SK-N-SH (cell line): Measurements from ENCODE around the gene IL1R2. TPM values are rescaled to one million over a fixed set of nuclear protein-coding genes. Genes with fewer than 3 reads are reported as not detected.

Experiments used
- CTCF ChIA-PET: fragments of 300-600, 350-600 bp; formaldehyde crosslinking; extraction: SDS; loops from one replicate; lab custom pipeline; 2021; lab: Yijun Ruan, JAX
- POLR2A ChIA-PET: fragments of 350-600 bp; sonication (Branson Sonifier 250); formaldehyde crosslinking; extraction: SDS; loops from one replicate; lab custom pipeline; 2020; ENCODE audit warnings: antibody characterized with exemption, inconsistent platforms; lab: Yijun Ruan, JAX
- DNase-seq: peaks from one replicate; pipeline ENCODE4 v3.0.0; 2012
- H2AFZ ChIP-seq: fragments of 200-600 bp; sonication (generic); 2 replicates; pipeline ENCODE4 v1.8.1; 2016; ENCODE audit warnings: antibody characterized with exemption, mild to moderate bottlenecking, low read depth
- H3F3A ChIP-seq: fragments of 200-600 bp; sonication (generic); replicated peaks from 2 replicates; pipeline ENCODE3; 2016; ENCODE audit warnings: antibody characterized with exemption, mild to moderate bottlenecking; ENCODE audit not compliant: insufficient read depth
- H3K27ac ChIP-seq, 2 experiments: fragments of 200-500 bp in 1 of 2; fragments of 200-600 bp in 1 of 2; sonication (Bioruptor generic) in 1 of 2; sonication (generic), shearing (Covaris generic) in 1 of 2; 2 replicates each; pipeline versions ENCODE4 v1.5.1 to v1.6.1; 2014 to 2016; ENCODE audit warnings: low read depth in 2 of 2, inconsistent platforms in 1 of 2, low read length in 1 of 2, mild to moderate bottlenecking in 1 of 2, mixed read lengths in 1 of 2
- H3K27me3 ChIP-seq: fragments of 200-600 bp; sonication (generic), shearing (Covaris generic); 2 replicates; pipeline ENCODE4 v1.6.1; 2016; ENCODE audit warnings: mixed run types; ENCODE audit not compliant: insufficient read depth
- H3K36me3 ChIP-seq, 2 experiments: fragments of 200-500 bp in 1 of 2; fragments of 200-600 bp in 1 of 2; sonication (Bioruptor generic) in 1 of 2; sonication (generic) in 1 of 2; replicated peaks in 1 of 2; 2 replicates each; pipeline versions ENCODE3 to v1.5.1; 2014 to 2016; ENCODE audit warnings: low read length in 1 of 2, mild to moderate bottlenecking in 1 of 2; ENCODE audit not compliant: insufficient read depth in 2 of 2, control insufficient read depth in 1 of 2
- H3K4me1 ChIP-seq, 2 experiments: fragments of 200-500 bp in 1 of 2; fragments of 200-600 bp in 1 of 2; sonication (Bioruptor generic) in 1 of 2; sonication (generic), shearing (Covaris generic) in 1 of 2; 2 replicates each; pipeline versions ENCODE4 v1.5.1 to v1.6.1; 2014 to 2016; ENCODE audit warnings: low read depth in 1 of 2, low read length in 1 of 2, mixed run types in 1 of 2; ENCODE audit not compliant: insufficient read depth in 2 of 2, control insufficient read depth in 1 of 2
- H3K4me2 ChIP-seq: fragments of 200-600 bp; sonication (generic), shearing (Covaris generic); 2 replicates; pipeline ENCODE4 v1.6.1; 2017; ENCODE audit warnings: mixed run types
- H3K4me3 ChIP-seq, 2 experiments: fragments of 200-500 bp in 1 of 2; fragments of 200-600 bp in 1 of 2; sonication (Bioruptor generic) in 1 of 2; sonication (generic), shearing (Covaris generic) in 1 of 2; 2 replicates each; pipeline versions ENCODE4 v1.5.1 to v1.8.1; 2014 to 2016; ENCODE audit warnings: low read depth in 2 of 2, inconsistent platforms in 1 of 2, low read length in 1 of 2, mild to moderate bottlenecking in 1 of 2, mixed read lengths in 1 of 2, moderate library complexity in 1 of 2
- H3K79me2 ChIP-seq: fragments of 200-600 bp; sonication (generic); 2 replicates; pipeline ENCODE4 v1.8.1; 2017; ENCODE audit warnings: mild to moderate bottlenecking; ENCODE audit not compliant: insufficient read depth
- H3K9ac ChIP-seq: fragments of 200-600 bp; sonication (generic); 2 replicates; pipeline ENCODE4 v1.6.1; 2017; ENCODE audit warnings: mixed run types
- H3K9me2 ChIP-seq: fragments of 200-600 bp; sonication (generic); 2 replicates; pipeline ENCODE4 v1.6.1; 2017; ENCODE audit warnings: mixed run types
- H3K9me3 ChIP-seq: fragments of 200-600 bp; sonication (generic); 2 replicates; pipeline ENCODE4 v1.6.1; 2017; ENCODE audit warnings: mixed run types, mild to moderate bottlenecking, moderate library complexity
- H4K20me1 ChIP-seq: fragments of 200-600 bp; sonication (generic); 2 replicates; pipeline ENCODE4 v1.6.1; 2017; ENCODE audit warnings: mild to moderate bottlenecking, mixed run types; ENCODE audit not compliant: insufficient read depth
- ELF1 ChIP-seq: IDR thresholded peaks from 2 replicates; pipeline ENCODE4 v1.4.0; 2012
- FOXJ3 ChIP-seq: sonication (generic); formaldehyde crosslinking; IDR thresholded peaks from 2 replicates; pipeline ENCODE4 v1.5.1; 2020; ENCODE audit warnings: mild to moderate bottlenecking, missing genetic modification reagents
- FOXM1 ChIP-seq: IDR thresholded peaks from 2 replicates; pipeline ENCODE4 v1.4.0; 2012; ENCODE audit warnings: low read depth, mild to moderate bottlenecking
- JUND ChIP-seq: IDR thresholded peaks from 2 replicates; pipeline ENCODE4 v1.4.0; 2012
- MXI1 ChIP-seq: IDR thresholded peaks from 2 replicates; pipeline ENCODE4 v1.6.1; 2012; ENCODE audit warnings: mild to moderate bottlenecking, low read depth, low read length, improper control_type of control experiment
- NFIC ChIP-seq: IDR thresholded peaks from 2 replicates; pipeline ENCODE4 v1.4.0; 2012; ENCODE audit warnings: borderline replicate concordance
- POLR2AphosphoS5 ChIP-seq: IDR thresholded peaks from 2 replicates; pipeline ENCODE4 v1.6.1; 2012; ENCODE audit warnings: low read depth, low read length
- RXRA ChIP-seq: IDR thresholded peaks from 2 replicates; pipeline ENCODE4 v1.4.0; 2012; ENCODE audit warnings: low read depth, mild to moderate bottlenecking, borderline replicate concordance
- SIN3A ChIP-seq: IDR thresholded peaks from 2 replicates; pipeline ENCODE4 v1.6.1; 2012; ENCODE audit warnings: low read depth, mild to moderate bottlenecking, low read length, moderate library complexity, borderline replicate concordance
- SMC3 ChIP-seq: IDR thresholded peaks from 2 replicates; pipeline ENCODE4 v1.6.1; 2012; ENCODE audit warnings: low read depth, low read length, improper control_type of control experiment
- TCF12 ChIP-seq: IDR thresholded peaks from 2 replicates; pipeline ENCODE4 v1.4.0; 2012
- WGBS: methylation state at CpG from one replicate; pipeline ENCODE4 v1.1.6; 2017; ENCODE audit warnings: low lambda C conversion rate; 5-methylcytosine and 5-hydroxymethylcytosine counted together
- polyA plus RNA-seq, 3 experiments: library from polyadenylated mRNA; depleted of rRNA; stranded (reverse); fragments of >200 nt; gene quantifications; 2 replicates each; pipeline ENCODE4 v1.2.3, GENCODE V29; 2012
- TF ChIP-seq, protein P1 (sequence below): IDR thresholded peaks from 2 replicates; pipeline ENCODE4 v1.6.1; 2012; ENCODE audit warnings: mild to moderate bottlenecking, low read depth, low read length, moderate library complexity
- TF ChIP-seq, protein P2 (sequence below): fragments of 200-600 bp; sonication (generic); IDR thresholded peaks from 2 replicates; pipeline ENCODE4 v1.6.1; 2017; ENCODE audit warnings: antibody characterized with exemption, mild to moderate bottlenecking, moderate library complexity

IL1R2 gene
- polyA plus RNA-seq, 1 of the 3 experiments (the other 2 are of a cell fraction) = 0.16 TPM

DNA sequence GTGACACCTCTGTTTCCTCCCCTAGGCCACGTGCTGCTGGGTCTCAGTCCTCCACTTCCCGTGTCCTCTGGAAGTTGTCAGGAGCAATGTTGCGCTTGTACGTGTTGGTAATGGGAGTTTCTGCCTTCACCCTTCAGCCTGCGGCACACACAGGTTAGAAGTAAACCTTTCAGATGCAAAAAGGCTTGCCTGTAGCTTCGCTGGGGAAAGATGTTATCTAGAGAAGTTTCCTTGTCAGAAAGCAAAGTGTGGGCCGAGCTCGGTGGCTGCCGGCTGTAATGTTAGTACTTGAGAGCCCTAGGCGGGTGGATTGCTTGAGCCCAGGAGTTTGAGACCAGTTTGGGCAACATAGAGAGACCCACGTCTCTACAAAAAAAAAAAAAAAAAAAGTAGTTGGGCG, 16.7 kb downstream of the IL1R2 start:
- no peak overlapping the region for H3K4me2 ChIP-seq
- POLR2A ChIA-PET = no interaction called here

DNA sequence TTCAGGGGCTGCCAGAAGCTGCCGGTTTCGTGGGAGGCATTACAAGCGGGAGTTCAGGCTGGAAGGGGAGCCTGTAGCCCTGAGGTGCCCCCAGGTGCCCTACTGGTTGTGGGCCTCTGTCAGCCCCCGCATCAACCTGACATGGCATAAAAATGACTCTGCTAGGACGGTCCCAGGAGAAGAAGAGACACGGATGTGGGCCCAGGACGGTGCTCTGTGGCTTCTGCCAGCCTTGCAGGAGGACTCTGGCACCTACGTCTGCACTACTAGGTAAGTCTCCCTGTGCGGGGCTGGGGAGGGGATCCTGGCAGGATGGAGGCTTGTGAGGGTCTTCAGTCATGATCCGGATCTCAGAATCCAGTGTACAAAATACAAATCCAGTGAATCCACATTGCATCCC, 17.8 kb downstream of the IL1R2 start:
- no peaks in the 10 kb centered on the region for H3K4me1 ChIP-seq
- H2AFZ ChIP-seq = no peak overlapping the region
- WGBS = 47% methylated on average over 2 of the region's 10 CpGs
- CTCF ChIA-PET = interaction anchor here (1.2 to 4.7 kb wide), 2 partner anchors 11 to 231 kb away, joined by 4 to 35 read pairs; no protein-coding TSS in a partner anchor
- no peaks in the 10 kb centered on the region for H3K9me2 ChIP-seq
- no peaks in the 10 kb centered on the region for H3K36me3 ChIP-seq
- H3F3A ChIP-seq = no peaks in the 10 kb centered on the region
- no peaks in the 10 kb centered on the region for H3K9me3 ChIP-seq
- H3K27ac ChIP-seq = no peak overlapping the region
- TF ChIP-seq, protein P1, sequence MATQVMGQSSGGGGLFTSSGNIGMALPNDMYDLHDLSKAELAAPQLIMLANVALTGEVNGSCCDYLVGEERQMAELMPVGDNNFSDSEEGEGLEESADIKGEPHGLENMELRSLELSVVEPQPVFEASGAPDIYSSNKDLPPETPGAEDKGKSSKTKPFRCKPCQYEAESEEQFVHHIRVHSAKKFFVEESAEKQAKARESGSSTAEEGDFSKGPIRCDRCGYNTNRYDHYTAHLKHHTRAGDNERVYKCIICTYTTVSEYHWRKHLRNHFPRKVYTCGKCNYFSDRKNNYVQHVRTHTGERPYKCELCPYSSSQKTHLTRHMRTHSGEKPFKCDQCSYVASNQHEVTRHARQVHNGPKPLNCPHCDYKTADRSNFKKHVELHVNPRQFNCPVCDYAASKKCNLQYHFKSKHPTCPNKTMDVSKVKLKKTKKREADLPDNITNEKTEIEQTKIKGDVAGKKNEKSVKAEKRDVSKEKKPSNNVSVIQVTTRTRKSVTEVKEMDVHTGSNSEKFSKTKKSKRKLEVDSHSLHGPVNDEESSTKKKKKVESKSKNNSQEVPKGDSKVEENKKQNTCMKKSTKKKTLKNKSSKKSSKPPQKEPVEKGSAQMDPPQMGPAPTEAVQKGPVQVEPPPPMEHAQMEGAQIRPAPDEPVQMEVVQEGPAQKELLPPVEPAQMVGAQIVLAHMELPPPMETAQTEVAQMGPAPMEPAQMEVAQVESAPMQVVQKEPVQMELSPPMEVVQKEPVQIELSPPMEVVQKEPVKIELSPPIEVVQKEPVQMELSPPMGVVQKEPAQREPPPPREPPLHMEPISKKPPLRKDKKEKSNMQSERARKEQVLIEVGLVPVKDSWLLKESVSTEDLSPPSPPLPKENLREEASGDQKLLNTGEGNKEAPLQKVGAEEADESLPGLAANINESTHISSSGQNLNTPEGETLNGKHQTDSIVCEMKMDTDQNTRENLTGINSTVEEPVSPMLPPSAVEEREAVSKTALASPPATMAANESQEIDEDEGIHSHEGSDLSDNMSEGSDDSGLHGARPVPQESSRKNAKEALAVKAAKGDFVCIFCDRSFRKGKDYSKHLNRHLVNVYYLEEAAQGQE = no peak
- TF ChIP-seq FOXJ3 (CRISPR knock-in tag) = no peak
- TF ChIP-seq JUND = no peak
- TF ChIP-seq SMC3 = no peak
- TF ChIP-seq, all 33 proteins: peak for 0
- H3K4me3 ChIP-seq = no peak overlapping the region
- H3K4me2 ChIP-seq = no peak overlapping the region
- H3K9ac ChIP-seq = no peak overlapping the region
- H4K20me1 ChIP-seq = no peaks in the 10 kb centered on the region
- H3K79me2 ChIP-seq = no peaks in the 10 kb centered on the region
- POLR2A ChIA-PET = no interaction called here
- H3K27me3 ChIP-seq = no peaks in the 10 kb centered on the region
- DNase-seq = no peak

More for the DNA sequence above, 16.7 kb downstream of the IL1R2 start:
- H3K36me3 ChIP-seq = no peaks in the 10 kb centered on the region
- DNase-seq = no peak
- no peak overlapping the region for H2AFZ ChIP-seq
- 75% methylated on average over 12 of the region's 12 CpGs for WGBS
- H3K4me1 ChIP-seq = no peaks in the 10 kb centered on the region
- H3K9me3 ChIP-seq = no peaks in the 10 kb centered on the region
- H3K9ac ChIP-seq = no peak overlapping the region
- H4K20me1 ChIP-seq = no peaks in the 10 kb centered on the region
- H3K9me2 ChIP-seq = no peaks in the 10 kb centered on the region
- CTCF ChIA-PET = interaction anchor here (4.7 kb wide), 1 partner anchor 12 kb away, joined by 35 read pairs; no protein-coding TSS in a partner anchor
- H3K27ac ChIP-seq = no peak overlapping the region
- TF ChIP-seq TCF12 (no peak), POLR2AphosphoS5 (no peak), JUND (no peak), ELF1 (no peak), SIN3A (no peak), FOXJ3 (CRISPR knock-in tag) (no peak)
- no peaks in the 10 kb centered on the region for H3K79me2 ChIP-seq
- no peak overlapping the region for H3K4me3 ChIP-seq
- no peaks in the 10 kb centered on the region for H3F3A ChIP-seq
- no peaks in the 10 kb centered on the region for H3K27me3 ChIP-seq

DNA sequence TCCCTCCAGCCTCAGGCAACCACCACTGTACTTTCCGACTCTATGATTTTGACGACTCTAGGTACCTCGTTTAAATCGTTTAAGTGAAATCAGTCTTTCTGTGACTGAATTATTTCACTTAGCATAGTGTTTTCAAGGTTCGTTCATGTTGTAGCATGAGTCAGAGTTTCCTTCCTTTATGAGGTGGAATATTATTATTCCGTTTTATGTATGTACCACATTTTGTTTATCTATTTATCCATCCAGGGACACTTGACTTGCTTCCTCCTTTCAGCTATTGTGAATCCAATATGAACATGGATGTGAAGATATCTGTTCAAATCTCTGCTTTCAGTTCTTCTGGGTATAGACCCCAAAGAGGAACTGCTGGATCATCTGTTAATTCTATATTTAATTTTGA, 19.1 kb downstream of the IL1R2 start:
- no peak for DNase-seq
- Histone ChIP-seq H3K4me2 (no peak overlapping the region), H4K20me1 (no peaks in the 10 kb centered on the region), H3K27me3 (no peaks in the 10 kb centered on the region), H3F3A (no peaks in the 10 kb centered on the region), H3K79me2 (no peaks in the 10 kb centered on the region), H3K27ac (no peak overlapping the region), H3K9ac (no peak overlapping the region), H2AFZ (no peak overlapping the region), H3K36me3 (no peaks in the 10 kb centered on the region), H3K9me2 (no peaks in the 10 kb centered on the region), H3K4me1 (no peaks in the 10 kb centered on the region), H3K4me3 (no peak overlapping the region), H3K9me3 (no peaks in the 10 kb centered on the region)
- ChIA-PET CTCF (no interaction called here), POLR2A (no interaction called here)
- 61% methylated on average over 6 of the region's 6 CpGs for WGBS
- TF ChIP-seq FOXM1 (no peak), POLR2AphosphoS5 (no peak), ELF1 (no peak), MXI1 (no peak), RXRA (no peak), NFIC (no peak), SIN3A (no peak)
- TF ChIP-seq, protein P2, sequence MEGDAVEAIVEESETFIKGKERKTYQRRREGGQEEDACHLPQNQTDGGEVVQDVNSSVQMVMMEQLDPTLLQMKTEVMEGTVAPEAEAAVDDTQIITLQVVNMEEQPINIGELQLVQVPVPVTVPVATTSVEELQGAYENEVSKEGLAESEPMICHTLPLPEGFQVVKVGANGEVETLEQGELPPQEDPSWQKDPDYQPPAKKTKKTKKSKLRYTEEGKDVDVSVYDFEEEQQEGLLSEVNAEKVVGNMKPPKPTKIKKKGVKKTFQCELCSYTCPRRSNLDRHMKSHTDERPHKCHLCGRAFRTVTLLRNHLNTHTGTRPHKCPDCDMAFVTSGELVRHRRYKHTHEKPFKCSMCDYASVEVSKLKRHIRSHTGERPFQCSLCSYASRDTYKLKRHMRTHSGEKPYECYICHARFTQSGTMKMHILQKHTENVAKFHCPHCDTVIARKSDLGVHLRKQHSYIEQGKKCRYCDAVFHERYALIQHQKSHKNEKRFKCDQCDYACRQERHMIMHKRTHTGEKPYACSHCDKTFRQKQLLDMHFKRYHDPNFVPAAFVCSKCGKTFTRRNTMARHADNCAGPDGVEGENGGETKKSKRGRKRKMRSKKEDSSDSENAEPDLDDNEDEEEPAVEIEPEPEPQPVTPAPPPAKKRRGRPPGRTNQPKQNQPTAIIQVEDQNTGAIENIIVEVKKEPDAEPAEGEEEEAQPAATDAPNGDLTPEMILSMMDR = no peak
- TF ChIP-seq, protein P1 = no peak
